Transverse colon (tissue), 4 donors: Measurements from ENCODE around the gene GNGT1.
A peak's percentile ranks its signal among the peaks of the same experiment; 100 is the strongest.

ENCODE experiments used
- CTCF ChIP-seq, 5 experiments: fragments of 200-600 bp in 3 of 5; fragments of 450-650 bp in 2 of 5; sonication (generic) in 3 of 5; IDR thresholded peaks; 1 replicate in 2 of 5; 2 replicates in 3 of 5; pipeline ENCODE4 v1.5.1; 2016 to 2017; ENCODE audit warnings: antibody characterized with exemption in 5 of 5, inconsistent platforms in 3 of 5, mild to moderate bottlenecking in 2 of 5, moderate library complexity in 1 of 5
- EP300 ChIP-seq: sonication (generic); formaldehyde crosslinking; IDR thresholded peaks from one replicate; pipeline ENCODE4 v1.6.1; 2017; ENCODE audit warnings: antibody characterized with exemption, low read depth
- POLR2A ChIP-seq: fragments of 450-650 bp; IDR thresholded peaks from one replicate; pipeline ENCODE4 v1.6.1; 2016; ENCODE audit warnings: antibody characterized with exemption, mild to moderate bottlenecking, moderate library complexity
- POLR2AphosphoS5 ChIP-seq, 3 donors: sonication (generic); formaldehyde crosslinking; IDR thresholded peaks; one replicate each; pipeline ENCODE4 v1.6.1; 2016; ENCODE audit warnings: antibody characterized with exemption in 3 of 3

- TF ChIP-seq CTCF (IDR thresholded peaks at IDR 0.05) = peak in 1 of 5 experiments; percentile 31
- no peak for TF ChIP-seq POLR2A
- no peak for TF ChIP-seq EP300
- no peak for TF ChIP-seq POLR2AphosphoS5 (IDR thresholded peaks at IDR 0.05)
These were observed 44.9 kb upstream of the GNGT1 start for GRCh38 chr7:93861325-93861949.
